PC-9 (cell line): ENCODE results near the gene ABCA1. TPM values are rescaled to one million over a fixed set of nuclear protein-coding genes. Genes with fewer than 3 reads are reported as not detected.

Experiments
- BruUV-seq: library from RNA; stranded (reverse); fragments of 400-500 nt; replicated peaks from 2 replicates; lab custom pipeline; 2021; lab: Mats Ljungman, UMichigan
- CTCF ChIA-PET: fragments of 300-600 bp; sonication (Branson Sonifier 250); formaldehyde crosslinking; loops from one replicate; lab custom pipeline; 2022; ENCODE audit warnings: antibody characterized with exemption; lab: Charles Lee
- POLR2A ChIA-PET: fragments of 300-600 bp; sonication (Branson Sonifier 250); formaldehyde crosslinking; loops from one replicate; lab custom pipeline; 2022; ENCODE audit warnings: antibody characterized with exemption; ENCODE audit not compliant: unreplicated experiment; lab: Charles Lee
- DNase-seq, 2 experiments: peaks; one replicate each; pipeline versions ENCODE4 v3.0.0 to v3.0.0-alpha.2; 2015 to 2022; ENCODE audit warnings: mixed read lengths in 1 of 2
- H2AFZ ChIP-seq: fragments of 200-600 bp; sonication (generic); 2 replicates; pipeline ENCODE4 v1.8.1; 2017; ENCODE audit warnings: antibody characterized with exemption
- H3F3A ChIP-seq: fragments of 200-600 bp; sonication (generic); 2 replicates; pipeline ENCODE4 v1.8.1; 2017; ENCODE audit warnings: antibody characterized with exemption, mild to moderate bottlenecking, low read depth; ENCODE audit not compliant: insufficient read depth
- H3K27ac ChIP-seq: fragments of 200-600 bp; sonication (generic); 2 replicates; pipeline ENCODE4 v1.6.1; 2016; ENCODE audit warnings: mixed run types
- H3K27me3 ChIP-seq: fragments of 200-600 bp; sonication (generic); 2 replicates; pipeline ENCODE4 v1.6.1; 2016; ENCODE audit warnings: low read depth, mixed run types; ENCODE audit not compliant: insufficient read depth
- H3K36me3 ChIP-seq: fragments of 200-600 bp; sonication (generic); 2 replicates; pipeline ENCODE4 v1.6.1; 2016; ENCODE audit warnings: low read depth, mixed run types
- H3K4me1 ChIP-seq: fragments of 200-600 bp; sonication (generic); replicated peaks from 2 replicates; pipeline ENCODE4 v1.6.1; 2016; ENCODE audit warnings: mixed run types; ENCODE audit not compliant: insufficient read depth
- H3K4me2 ChIP-seq: fragments of 200-600 bp; sonication (generic); 2 replicates; pipeline ENCODE4 v1.6.1; 2017; ENCODE audit warnings: mixed run types
- H3K4me3 ChIP-seq: fragments of 200-600 bp; sonication (generic); 2 replicates; pipeline ENCODE4 v1.6.1; 2016; ENCODE audit warnings: mixed run types
- H3K79me2 ChIP-seq: fragments of 200-600 bp; sonication (generic); 2 replicates; pipeline ENCODE4 v1.6.1; 2017; ENCODE audit warnings: low read depth, mixed run types
- H3K9me2 ChIP-seq: fragments of 200-600 bp; sonication (generic); 2 replicates; pipeline ENCODE4 v1.8.1; 2017; ENCODE audit warnings: mild to moderate bottlenecking; ENCODE audit not compliant: insufficient read depth
- H3K9me3 ChIP-seq: fragments of 200-600 bp; sonication (generic); 2 replicates; pipeline ENCODE4 v1.8.1; 2016; ENCODE audit warnings: low read depth; ENCODE audit not compliant: insufficient read depth
- H4K20me1 ChIP-seq: fragments of 200-600 bp; sonication (generic); 2 replicates; pipeline ENCODE4 v1.8.1; 2017; ENCODE audit not compliant: insufficient read depth
- CTCF ChIP-seq: fragments of 200-600 bp; sonication (generic); conservative IDR thresholded peaks from 2 replicates; pipeline ENCODE4 v1.6.1; 2017; ENCODE audit warnings: mixed run types, antibody characterized with exemption, mild to moderate bottlenecking, moderate library complexity
- EZH2 ChIP-seq: fragments of 200-600 bp; sonication (generic); IDR thresholded peaks from 2 replicates; pipeline ENCODE4 v1.8.0; 2017; ENCODE audit warnings: antibody characterized with exemption, low read depth
- intact Hi-C: fragments of 100-400 bp; cut with micrococcal nuclease; formaldehyde crosslinking; loops from one replicate; pipeline ENCODE4 v1.10.0; 2022; ENCODE audit not compliant: unreplicated experiment
- total RNA-seq: library from RNA; stranded (reverse); gene quantifications from 2 replicates; pipeline ENCODE4 v1.2.3, GENCODE V29; 2021

Gene ABCA1
- total RNA-seq, 1 experiment from 2014 or later: 38.3 TPM

GRCh38 chr9:104866191-104866590 is 61.8 kb downstream of the ABCA1 start:
- Histone ChIP-seq H4K20me1 (no peaks in the 10 kb centered on the region), H3F3A (peaks cover 39% of the 10 kb centered on the region; the same call in 1 of the 2 replicates), H3K27ac (no peak overlapping the region), H3K9me2 (no peaks in the 10 kb centered on the region), H3K4me2 (no peak overlapping the region), H2AFZ (no peak overlapping the region), H3K4me3 (no peak overlapping the region), H3K79me2 (peaks cover 37% of the 10 kb centered on the region), H3K4me1 (peaks cover 68% of the 10 kb centered on the region), H3K36me3 (peaks cover 10% of the 10 kb centered on the region), H3K9me3 (no peaks in the 10 kb centered on the region), H3K27me3 (no peaks in the 10 kb centered on the region)
- no peak for TF ChIP-seq EZH2
- TF ChIP-seq CTCF: no peak
- ChIA-PET POLR2A (no interaction called here), CTCF (no interaction called here)
- intact Hi-C loops: loop anchor here (5.0 to 10.0 kb wide), 2 partner anchors 109 to 266 kb away; no protein-coding TSS in a partner anchor
- DNase-seq: no peak
- BruUV-seq: no TSS peak

DNA sequence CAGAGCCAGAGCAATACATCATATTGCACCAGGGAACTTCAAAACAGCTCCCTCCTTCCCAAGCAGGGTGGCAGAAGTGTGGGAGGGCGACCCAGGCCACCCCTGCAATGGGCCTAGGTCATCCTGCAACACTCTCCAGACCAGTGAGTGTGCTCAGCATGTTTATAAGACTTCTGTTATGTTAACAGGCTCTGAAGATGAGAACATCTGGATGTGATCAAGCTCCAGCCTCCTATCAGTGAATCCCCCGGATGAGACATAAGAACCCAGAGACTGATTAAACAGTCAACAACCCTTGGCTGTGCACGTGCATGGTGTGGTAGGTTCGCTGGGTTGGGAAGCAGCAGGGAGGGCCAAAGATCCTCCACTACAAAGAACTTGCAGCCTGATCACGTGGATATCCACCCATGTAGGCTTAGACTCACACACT is 63.3 kb downstream of the ABCA1 start:
- Histone ChIP-seq H3K27ac (no peak overlapping the region), H2AFZ (no peak overlapping the region), H3K4me2 (no peak overlapping the region), H3K9me2 (no peaks in the 10 kb centered on the region), H3F3A (peaks cover 34% of the 10 kb centered on the region; the same call in 1 of the 2 replicates), H3K4me1 (peaks cover 55% of the 10 kb centered on the region), H4K20me1 (no peaks in the 10 kb centered on the region), H3K79me2 (peaks cover 26% of the 10 kb centered on the region), H3K36me3 (peaks cover 12% of the 10 kb centered on the region), H3K27me3 (no peaks in the 10 kb centered on the region), H3K9me3 (no peaks in the 10 kb centered on the region), H3K4me3 (no peak overlapping the region)
- TF ChIP-seq CTCF (no peak), EZH2 (no peak)
- intact Hi-C loops: loop anchor here (2.0 to 10.0 kb wide), 4 partner anchors 110 to 268 kb away; no protein-coding TSS in a partner anchor
- POLR2A ChIA-PET: interaction anchor here (0.6 kb wide), 1 partner anchor 10 kb away, joined by 9 read pairs; no protein-coding TSS in a partner anchor
- no peak for DNase-seq
- CTCF ChIA-PET: no interaction called here
- BruUV-seq: no TSS peak

- Histone ChIP-seq H3K4me1 (peaks cover 50% of the 10 kb centered on the region), H3K9me2 (no peaks in the 10 kb centered on the region), H3K79me2 (peaks cover 20% of the 10 kb centered on the region), H3K27me3 (no peaks in the 10 kb centered on the region), H2AFZ (no peak overlapping the region), H3K36me3 (peaks cover 25% of the 10 kb centered on the region), H3F3A (peaks cover 30% of the 10 kb centered on the region), H3K9me3 (no peaks in the 10 kb centered on the region), H4K20me1 (no peaks in the 10 kb centered on the region), H3K4me3 (no peak overlapping the region), H3K4me2 (no peak overlapping the region), H3K27ac (peak overlapping the region; percentile 21; the same call in 1 of the 2 replicates)
- no TSS peak for BruUV-seq
- intact Hi-C loops: loop anchor here (1.0 to 10.0 kb wide), 7 partner anchors 63 to 552 kb away; partner anchors contain the start of gene SLC44A1
- peak; percentile 56 for DNase-seq
- TF ChIP-seq EZH2 (no peak), CTCF (peak; percentile 84)
- ChIA-PET CTCF (interaction anchor here (0.6 to 1.2 kb wide), 9 partner anchors 10 to 382 kb away, joined by 3 to 9 read pairs (median 3); partner anchors contain the start of genes ABCA1 and SLC44A1), POLR2A (interaction anchor here (0.6 kb wide), 1 partner anchor 143 kb away, joined by 3 read pairs; no protein-coding TSS in a partner anchor)
Observed at GRCh38 chr9:104863180-104863883, 64.6 kb downstream of the ABCA1 start.
